ENCODE measurements around the gene PRPF38A.
A peak's percentile ranks its signal among the peaks of the same experiment; 100 is the strongest.

PRPF38A gene

DNA sequence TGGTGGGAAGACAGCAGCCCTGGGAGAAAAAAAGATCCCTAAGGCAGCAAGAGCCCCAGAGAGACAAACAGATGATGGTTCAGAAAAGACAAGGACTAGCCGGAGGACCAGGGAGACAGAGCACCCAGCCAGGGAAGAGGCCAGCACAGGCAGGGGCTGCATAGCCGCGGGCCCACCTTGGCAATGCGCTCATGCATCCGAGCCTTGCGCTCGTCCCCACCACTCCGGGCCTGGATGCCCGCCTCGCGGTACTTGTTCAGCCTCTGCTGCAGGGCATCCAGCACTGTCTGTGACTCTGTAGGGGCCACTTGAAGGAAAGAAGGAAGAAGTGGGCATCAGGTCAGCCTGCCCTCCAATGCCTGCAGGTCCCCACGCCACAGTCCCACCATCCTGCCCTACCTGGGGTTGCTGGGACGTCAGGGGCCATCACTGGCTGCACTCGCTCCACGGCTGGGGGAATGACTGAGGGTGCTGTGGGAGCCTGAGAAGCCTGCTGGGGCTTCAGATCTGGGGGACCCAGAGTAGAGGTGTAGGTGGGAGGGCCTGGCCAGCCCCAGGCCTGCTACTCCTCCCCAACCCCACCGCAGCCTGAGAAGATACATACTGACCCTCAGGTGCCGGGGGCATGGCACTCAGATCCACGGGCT, 45.4 kb upstream of the PRPF38A start:
- no peak for DNase-seq (ENCODE audit: low read depth)
- no peak for TF ChIP-seq MYC (IDR thresholded peaks at IDR 0.05; ENCODE audit: low read depth, low read length)
- TF ChIP-seq, protein P1, sequence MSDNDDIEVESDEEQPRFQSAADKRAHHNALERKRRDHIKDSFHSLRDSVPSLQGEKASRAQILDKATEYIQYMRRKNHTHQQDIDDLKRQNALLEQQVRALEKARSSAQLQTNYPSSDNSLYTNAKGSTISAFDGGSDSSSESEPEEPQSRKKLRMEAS (IDR thresholded peaks at IDR 0.05; ENCODE audit: low read depth, low read length): no peak
- TF ChIP-seq, protein P2, sequence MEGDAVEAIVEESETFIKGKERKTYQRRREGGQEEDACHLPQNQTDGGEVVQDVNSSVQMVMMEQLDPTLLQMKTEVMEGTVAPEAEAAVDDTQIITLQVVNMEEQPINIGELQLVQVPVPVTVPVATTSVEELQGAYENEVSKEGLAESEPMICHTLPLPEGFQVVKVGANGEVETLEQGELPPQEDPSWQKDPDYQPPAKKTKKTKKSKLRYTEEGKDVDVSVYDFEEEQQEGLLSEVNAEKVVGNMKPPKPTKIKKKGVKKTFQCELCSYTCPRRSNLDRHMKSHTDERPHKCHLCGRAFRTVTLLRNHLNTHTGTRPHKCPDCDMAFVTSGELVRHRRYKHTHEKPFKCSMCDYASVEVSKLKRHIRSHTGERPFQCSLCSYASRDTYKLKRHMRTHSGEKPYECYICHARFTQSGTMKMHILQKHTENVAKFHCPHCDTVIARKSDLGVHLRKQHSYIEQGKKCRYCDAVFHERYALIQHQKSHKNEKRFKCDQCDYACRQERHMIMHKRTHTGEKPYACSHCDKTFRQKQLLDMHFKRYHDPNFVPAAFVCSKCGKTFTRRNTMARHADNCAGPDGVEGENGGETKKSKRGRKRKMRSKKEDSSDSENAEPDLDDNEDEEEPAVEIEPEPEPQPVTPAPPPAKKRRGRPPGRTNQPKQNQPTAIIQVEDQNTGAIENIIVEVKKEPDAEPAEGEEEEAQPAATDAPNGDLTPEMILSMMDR (IDR thresholded peaks at IDR 0.05; ENCODE audit: low read depth, low read length): no peak
- TF ChIP-seq POLR2A (IDR thresholded peaks at IDR 0.05; ENCODE audit: extremely low read depth, insufficient read length): no peak
- no peak overlapping the region for H3K4me3 ChIP-seq (ENCODE audit: low read depth, low read length)

DNA sequence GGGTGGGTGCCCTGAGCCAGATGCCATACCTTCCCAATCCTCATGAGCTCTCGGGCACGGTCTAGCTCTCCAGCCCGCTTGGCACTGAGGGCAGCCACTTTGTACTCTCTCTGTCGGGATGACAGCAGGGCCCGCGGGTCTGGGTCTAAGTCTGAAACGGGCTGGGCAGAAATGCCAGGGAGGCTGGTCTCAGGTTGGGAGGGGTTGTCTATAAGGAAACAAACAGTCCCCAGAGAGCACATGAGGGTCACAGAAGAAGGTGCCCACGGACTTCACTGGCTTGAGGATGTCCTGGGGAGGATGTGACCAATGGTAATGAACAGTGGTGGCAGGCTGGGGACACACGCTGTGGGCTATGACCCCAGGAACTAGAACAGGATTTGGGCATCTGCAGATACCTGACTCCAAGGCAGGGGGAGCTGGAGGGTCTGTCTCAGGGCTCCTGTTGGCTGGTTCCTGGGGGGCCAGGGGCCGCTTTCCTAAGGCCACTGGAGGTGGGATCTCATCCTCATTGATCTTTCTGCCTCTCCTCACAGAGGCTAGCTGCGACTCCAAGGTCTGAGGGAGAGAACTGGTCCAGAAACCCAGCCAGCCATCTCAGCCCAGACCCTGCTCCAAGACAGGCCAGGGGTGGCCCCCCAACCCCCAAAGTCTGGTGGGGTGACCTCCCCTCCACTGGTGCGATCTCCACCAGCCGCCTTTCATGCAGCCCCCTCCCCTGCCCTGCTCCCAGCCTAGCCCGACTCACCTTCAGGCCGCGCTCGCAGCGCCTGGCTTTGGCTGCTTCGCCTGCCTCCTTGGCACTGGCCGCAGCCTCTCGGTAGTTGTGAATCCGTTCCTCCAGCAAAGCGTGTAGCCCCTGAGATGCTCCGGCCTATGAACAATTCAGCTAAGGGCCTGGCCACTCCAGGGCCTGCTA, 44.5 kb upstream of the PRPF38A start:
- DNase-seq (ENCODE audit: low read depth): no peak
- no peak overlapping the region for H3K4me3 ChIP-seq (ENCODE audit: low read depth, low read length)
- TF ChIP-seq, protein P2 (IDR thresholded peaks at IDR 0.05; ENCODE audit: low read depth, low read length): no peak
- TF ChIP-seq POLR2A (IDR thresholded peaks at IDR 0.05; ENCODE audit: extremely low read depth, insufficient read length): no peak
- TF ChIP-seq, protein P1 (IDR thresholded peaks at IDR 0.05; ENCODE audit: low read depth, low read length): no peak
- no peak for TF ChIP-seq MYC (IDR thresholded peaks at IDR 0.05; ENCODE audit: low read depth, low read length)

DNA sequence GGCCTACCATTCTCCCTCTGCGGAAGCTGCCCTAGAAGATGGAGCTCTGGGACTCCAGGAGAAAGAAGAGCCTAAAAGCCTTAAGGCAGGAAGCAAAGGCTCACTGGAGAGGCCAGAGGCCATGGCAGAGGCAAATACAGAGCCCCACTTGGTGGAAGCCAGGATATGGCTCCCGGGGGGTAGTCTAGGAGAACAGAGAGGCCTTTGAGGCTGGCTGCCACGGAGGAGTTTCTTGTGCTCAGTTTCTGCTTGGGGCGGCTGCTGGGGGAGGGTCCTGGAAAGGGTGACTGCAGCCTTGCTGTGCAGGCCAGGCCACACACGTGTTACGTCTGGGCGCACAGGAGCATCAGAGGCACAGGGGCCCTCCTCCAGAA, 43.8 kb upstream of the PRPF38A start:
- TF ChIP-seq, protein P2 (IDR thresholded peaks at IDR 0.05; ENCODE audit: low read depth, low read length): no peak
- TF ChIP-seq MYC (IDR thresholded peaks at IDR 0.05; ENCODE audit: low read depth, low read length) (no peak), POLR2A (IDR thresholded peaks at IDR 0.05; ENCODE audit: extremely low read depth, insufficient read length) (no peak)
- TF ChIP-seq, protein P1 (IDR thresholded peaks at IDR 0.05; ENCODE audit: low read depth, low read length): no peak
- no peak for DNase-seq (ENCODE audit: low read depth)
- H3K4me3 ChIP-seq (ENCODE audit: low read depth, low read length): no peak overlapping the region

DNA sequence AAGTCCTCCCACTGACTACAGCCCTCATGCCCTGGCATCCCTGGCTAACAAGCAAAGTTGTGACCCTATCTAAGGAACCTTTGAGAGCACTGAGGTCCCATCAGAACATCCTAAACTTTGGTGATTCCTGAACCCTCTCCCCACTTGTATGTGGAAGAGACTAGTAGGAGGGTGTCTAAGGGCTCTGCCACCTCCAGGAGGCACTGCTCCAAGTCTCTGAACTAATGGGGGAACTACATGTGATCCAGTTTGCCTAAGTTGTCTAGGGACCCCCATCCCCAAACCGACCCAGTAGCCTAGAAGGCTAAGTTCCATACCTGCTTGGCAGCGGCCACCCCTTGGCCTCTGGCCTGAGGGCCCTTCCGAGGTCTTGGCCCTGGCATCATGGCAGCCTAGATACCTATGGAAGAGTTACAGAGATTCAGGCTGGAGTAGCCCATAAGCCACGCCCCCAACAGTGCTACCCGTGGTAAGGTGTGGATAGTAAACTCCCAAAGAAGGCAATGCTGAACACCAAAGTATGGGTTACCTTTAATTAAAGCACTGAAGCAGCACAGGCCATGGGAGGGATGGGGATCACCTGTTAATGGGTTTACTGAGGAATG, 40.1 kb upstream of the PRPF38A start:
- DNase-seq (ENCODE audit: low read depth): no peak
- peak overlapping the region; percentile 87 for H3K4me3 ChIP-seq (ENCODE audit: low read depth, low read length)
- TF ChIP-seq, protein P2 (IDR thresholded peaks at IDR 0.05; ENCODE audit: low read depth, low read length): peak; percentile 9
- no peak for TF ChIP-seq POLR2A (IDR thresholded peaks at IDR 0.05; ENCODE audit: extremely low read depth, insufficient read length)
- TF ChIP-seq MYC (IDR thresholded peaks at IDR 0.05; ENCODE audit: low read depth, low read length): no peak
- TF ChIP-seq, protein P1 (IDR thresholded peaks at IDR 0.05; ENCODE audit: low read depth, low read length): no peak

DNA sequence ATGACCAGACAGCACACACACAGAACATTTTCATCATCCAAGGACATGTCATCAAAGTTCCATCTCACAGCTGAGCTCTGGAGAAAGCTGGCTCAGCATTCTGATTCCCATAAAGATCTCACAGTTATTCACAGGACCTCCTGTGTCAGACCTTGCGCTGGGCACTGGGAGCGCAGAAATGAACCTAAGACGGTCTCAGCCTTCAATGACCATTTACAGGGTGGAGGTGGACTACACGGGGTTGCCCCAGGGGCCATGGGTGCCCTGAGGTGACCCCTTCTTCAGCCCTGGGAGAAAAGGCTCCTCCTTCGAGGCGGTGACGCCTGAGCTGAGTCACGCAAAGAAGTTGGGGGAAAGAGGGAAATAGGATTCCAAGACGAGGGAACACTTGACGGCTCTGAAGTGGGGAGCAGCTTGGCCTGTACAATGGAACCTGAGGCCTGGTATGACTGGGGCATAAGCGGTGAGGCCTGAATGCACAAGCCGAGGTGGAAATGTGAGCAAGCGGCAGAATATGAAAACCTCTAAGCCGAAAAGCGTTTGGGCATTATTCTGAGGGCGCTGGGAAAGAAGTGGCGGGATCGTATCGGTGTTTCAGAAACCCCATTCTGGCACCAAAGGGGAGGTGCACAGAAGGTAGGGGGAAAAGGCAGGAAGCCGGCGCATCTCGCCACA, 39.2 kb upstream of the PRPF38A start:
- 0 out of 2 replicates have a peak, but pooled peaks have one; percentile 7 for TF ChIP-seq MYC (IDR thresholded peaks at IDR 0.05; ENCODE audit: low read depth, low read length)
- TF ChIP-seq, protein P2 (IDR thresholded peaks at IDR 0.05; ENCODE audit: low read depth, low read length): no peak
- TF ChIP-seq, protein P1 (IDR thresholded peaks at IDR 0.05; ENCODE audit: low read depth, low read length): no peak
- TF ChIP-seq POLR2A (IDR thresholded peaks at IDR 0.05; ENCODE audit: extremely low read depth, insufficient read length): no peak
- peak overlapping the region; percentile 87 for H3K4me3 ChIP-seq (ENCODE audit: low read depth, low read length)
- peak; percentile 64 for DNase-seq (ENCODE audit: low read depth)

Data from NB4 (cell line).